Motor neuron (in vitro differentiated cells): Measurements from ENCODE around the gene CXCR2. TPM values are rescaled to one million over a fixed set of nuclear protein-coding genes. Genes with fewer than 3 reads are reported as not detected.
"Not testable (repeated sequence)": the region's sequence is repeated elsewhere in the genome, so short reads cannot be mapped to it uniquely, and the experiment has no call there.

Source experiments
- ATAC-seq, 8 experiments: fragments of 200-7000 bp; cut with Tn5 transposase; replicated peaks in 6 of 8; 2 replicates each; pipeline ENCODE4 v1.8.0; 2021; ENCODE audit warnings: mild to moderate bottlenecking in 8 of 8, moderate library complexity in 8 of 8
- H3K27ac ChIP-seq, 2 donors: fragments of 250-450 bp; sonication (Bioruptor Pico); 2 replicates each; pipeline ENCODE4 v1.9.0; 2021; ENCODE audit warnings: antibody characterized with exemption in 2 of 2, mild to moderate bottlenecking in 2 of 2, moderate library complexity in 1 of 2
- H3K4me1 ChIP-seq, 2 donors: fragments of 250-450 bp; sonication (Bioruptor Pico); replicated peaks in 1 of 2; 2 replicates each; pipeline ENCODE4 v1.6.1; 2021; ENCODE audit warnings: antibody characterized with exemption in 2 of 2, mild to moderate bottlenecking in 2 of 2, moderate library complexity in 1 of 2
- H3K4me3 ChIP-seq, 5 donors: fragments of 250-450 bp; sonication (Bioruptor Pico); 2 replicates each; pipeline ENCODE4 v1.9.0; 2021; ENCODE audit warnings: antibody characterized with exemption in 5 of 5, mild to moderate bottlenecking in 5 of 5, moderate library complexity in 4 of 5
- WGBS, 10 experiments: fragments of 450-650 bp; shearing (Covaris generic); methylation state at CpG; one replicate each; pipeline ENCODE4 v1.0.0; 2022; 5-methylcytosine and 5-hydroxymethylcytosine counted together
- in situ Hi-C, 9 experiments: fragments of 400-800 bp; cut with MboI; loops; one replicate each; pipeline ENCODE4 v1.15.0; 2021; ENCODE audit warnings: low sequenced_read_pairs in 9 of 9, low pct_unique_long_range_greater_than_20kb in 2 of 9; ENCODE audit not compliant: unreplicated experiment in 9 of 9
- total RNA-seq, 8 experiments: library from RNA; unstranded; fragments of 300-600 nt; gene quantifications; 2 replicates each; pipeline versions ENCODE4 v1.2.3 to v1.2.4, GENCODE V29; 2022

Gene CXCR2
- total RNA-seq, 8 experiments from 2014 or later, result 0.04 to 23.8 (median 0.18) TPM; not detected in 2

DNA sequence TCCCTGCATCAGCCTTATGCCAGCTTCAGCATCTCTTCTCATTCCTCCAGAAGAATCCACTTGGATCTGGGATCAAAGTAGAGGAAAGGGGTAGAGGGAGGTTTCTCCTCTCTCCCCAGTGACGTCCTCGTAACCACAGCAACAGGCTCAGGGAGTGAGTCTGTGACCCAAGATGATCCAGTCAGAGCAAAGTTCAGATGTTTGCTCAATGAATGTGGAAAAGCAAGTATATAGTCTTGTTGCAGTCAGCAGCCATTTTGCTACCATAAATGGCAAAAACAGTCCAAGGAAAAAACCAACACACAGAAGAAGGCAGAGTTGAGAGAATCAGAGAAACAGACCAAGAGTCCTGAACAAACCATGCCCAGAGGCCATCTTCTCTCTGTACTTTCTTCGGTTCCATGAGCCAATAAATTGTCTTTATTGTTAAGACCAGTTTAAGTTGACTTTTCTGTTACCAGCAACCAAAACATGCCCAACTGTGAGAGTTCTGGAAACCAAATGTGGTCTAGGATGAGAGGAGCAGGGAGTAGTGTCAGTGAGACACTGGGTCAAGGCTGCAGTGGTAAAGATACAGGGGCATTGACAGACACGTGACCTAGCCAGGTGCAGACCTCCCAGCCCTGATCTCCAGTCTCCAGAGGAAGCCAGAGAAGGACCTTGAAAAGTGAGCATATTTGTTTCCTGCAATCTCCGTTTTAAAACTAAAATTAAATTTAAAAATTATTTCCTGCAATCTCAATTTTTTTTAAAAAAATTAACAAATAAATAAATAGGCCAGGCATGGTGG lies 44.1 kb downstream of the CXCR2 start:
- no peak overlapping the region for H3K4me3 ChIP-seq
- no peak for ATAC-seq
- in situ Hi-C loops, result no loop called here
- H3K4me1 ChIP-seq, result no peaks in the 10 kb centered on the region
- 7 to 86% (median 57%) methylated on average over 1 to 5 of the region's 5 CpGs for WGBS, 10 experiments
- no peak overlapping the region for H3K27ac ChIP-seq

DNA sequence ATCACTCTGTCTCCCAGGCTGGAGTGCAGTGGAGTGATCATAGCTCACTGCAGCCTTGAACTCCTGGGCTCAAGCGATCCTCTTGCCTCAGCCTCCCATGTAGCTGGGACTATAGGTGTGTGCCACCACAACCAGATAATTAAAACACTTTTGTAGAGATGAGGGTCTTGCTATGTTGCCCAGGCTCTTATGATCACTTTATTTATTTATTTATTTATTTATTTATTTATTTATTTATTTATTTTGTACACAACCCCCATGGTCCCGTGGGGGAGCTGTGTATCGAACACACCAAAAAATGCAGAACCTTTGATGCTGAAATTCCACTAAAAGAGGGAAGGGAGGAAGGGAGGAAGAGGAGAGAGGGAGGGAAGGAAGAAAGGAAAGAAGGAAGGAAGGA lies 45.9 kb downstream of the CXCR2 start:
- 84 to 100% (median 93%) methylated on average over 2 to 3 of the region's 3 CpGs for WGBS, 10 experiments
- ATAC-seq, in situ Hi-C loops: not testable (repeated sequence)

GRCh38 chr2:218172845-218173244 lies 47.0 kb downstream of the CXCR2 start:
- in situ Hi-C loops, result no loop called here
- ATAC-seq, result peak in 3 of 8 experiments; percentile 29 to 87 (median 70)
- 20 to 68% (median 42%) methylated on average over 1 to 2 of the region's 2 CpGs; no CpG with 5 or more reads in 7 of the 10 experiments for WGBS, 10 experiments
- Histone ChIP-seq H3K4me1 (no peaks in the 10 kb centered on the region), H3K4me3 (no peak overlapping the region), H3K27ac (no peak overlapping the region)

More for the DNA sequence above, 45.9 kb downstream of the CXCR2 start:
- not testable (repeated sequence) for H3K4me1 ChIP-seq, H3K27ac ChIP-seq, H3K4me3 ChIP-seq

DNA sequence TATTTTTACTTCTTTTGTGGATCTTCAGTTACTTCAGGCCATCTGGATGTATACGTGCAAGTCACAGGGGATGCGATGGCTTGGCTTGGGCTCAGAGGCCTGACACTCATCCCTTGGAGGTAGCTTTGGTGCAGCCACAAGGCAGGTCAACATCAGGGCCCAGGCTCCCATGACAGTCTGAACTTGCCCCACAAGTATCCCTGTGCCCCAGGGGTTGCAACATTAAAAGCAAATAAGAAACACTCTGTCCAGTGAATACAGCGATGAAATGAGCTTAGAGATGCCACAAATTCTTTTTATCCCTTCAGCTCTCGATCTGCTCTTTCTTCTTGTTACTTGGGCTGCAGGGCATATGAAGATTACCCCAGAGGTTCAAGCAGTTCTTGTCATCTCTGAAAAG lies 54.0 kb downstream of the CXCR2 start:
- 90 to 100% (median 96%) methylated on average over 1 to 4 of the region's 4 CpGs; no CpG with 5 or more reads in 4 of the 10 experiments for WGBS, 10 experiments
- H3K4me1 ChIP-seq, result no peaks in the 10 kb centered on the region
- no peak for ATAC-seq
- H3K4me3 ChIP-seq, result no peak overlapping the region
- in situ Hi-C loops, result no loop called here
- no peak overlapping the region for H3K27ac ChIP-seq

GRCh38 chr2:218180467-218181114 lies 54.8 kb downstream of the CXCR2 start:
- in situ Hi-C loops, result no loop called here
- ATAC-seq, result peak in 3 of 8 experiments; percentile 85 to 93 (median 86)

GRCh38 chr2:218184331-218184730 lies 58.5 kb downstream of the CXCR2 start:
- no peak for ATAC-seq
- in situ Hi-C loops, result no loop called here
- WGBS, 10 experiments, result 69 to 100% (median 87%) methylated on average over 1 of the region's 1 CpG; no CpG with 5 or more reads in 4 of the 10 experiments
- Histone ChIP-seq H3K4me3 (no peak overlapping the region), H3K4me1 (no peaks in the 10 kb centered on the region), H3K27ac (no peak overlapping the region)

More at GRCh38 chr2:218180467-218181114, 54.8 kb downstream of the CXCR2 start:
- WGBS, 10 experiments, result 0 to 75% (median 61%) methylated on average over 2 to 8 of the region's 9 CpGs; no CpG with 5 or more reads in 3 of the 10 experiments
- Histone ChIP-seq H3K27ac (no peak overlapping the region), H3K4me3 (no peak overlapping the region), H3K4me1 (no peaks in the 10 kb centered on the region)

GRCh38 chr2:218186355-218186766 lies 60.5 kb downstream of the CXCR2 start:
- ATAC-seq, result peak in 4 of 8 experiments; percentile 59 to 90 (median 75)
- no peak overlapping the region for H3K27ac ChIP-seq
- in situ Hi-C loops, result no loop called here
- no peak overlapping the region for H3K4me3 ChIP-seq
- WGBS, 10 experiments, result 0 to 100% (median 29%) methylated on average over 1 to 6 of the region's 8 CpGs; no CpG with 5 or more reads in 3 of the 10 experiments
- H3K4me1 ChIP-seq, result no peaks in the 10 kb centered on the region

Other genes with a start within 250 kb of the CXCR2 start
- gene TNS1, start 123.0 kb upstream of the CXCR2 start, total RNA-seq, result 10 to 100 TPM in 5 of 8 experiments, 1 to 10 TPM in 3; 2.3 to 41.7 (median 11.4) TPM
- under 1 TPM in 7 of 8 experiments, not detected in 1; 0.21 to 0.95 (median 0.35) TPM for gene RUFY4, start 56.8 kb upstream of the CXCR2 start, total RNA-seq
- gene CXCR1, start 40.9 kb downstream of the CXCR2 start, total RNA-seq, result 1 to 10 TPM in 1 of 8 experiments, under 1 TPM in 4, not detected in 3; 0.09 to 1.6 (median 0.21) TPM
- 100 to 1,000 TPM in 7 of 8 experiments, 10 to 100 TPM in 1; 95.6 to 489 (median 176) TPM for gene ARPC2, start 91.2 kb downstream of the CXCR2 start, total RNA-seq
- gene GPBAR1, start 135.0 kb downstream of the CXCR2 start, total RNA-seq, result 1 to 10 TPM in 3 of 8 experiments, under 1 TPM in 5; 0.49 to 6.9 (median 0.85) TPM
- 100 to 1,000 TPM in 2 of 8 experiments, 10 to 100 TPM in 6; 61.0 to 179 (median 82.2) TPM for gene AAMP, start 144.1 kb downstream of the CXCR2 start, total RNA-seq
- gene PNKD, start 144.5 kb downstream of the CXCR2 start, total RNA-seq, result 100 to 1,000 TPM in 2 of 8 experiments, 10 to 100 TPM in 6; 41.4 to 122 (median 60.8) TPM
- gene TMBIM1, start 166.5 kb downstream of the CXCR2 start, total RNA-seq, result 100 to 1,000 TPM in 1 of 8 experiments, 10 to 100 TPM in 3, 1 to 10 TPM in 3, under 1 TPM in 1; 0.54 to 276 (median 8.6) TPM
- gene CATIP, start 230.8 kb downstream of the CXCR2 start, total RNA-seq, result 1 to 10 TPM in 3 of 8 experiments, under 1 TPM in 5; 0.11 to 9.0 (median 0.98) TPM